Liver (tissue), 9 donors: ENCODE measurements around the gene MKNK1. TPM values are rescaled to one million over a fixed set of nuclear protein-coding genes. Genes with fewer than 3 reads are reported as not detected.

Experiments used
- DNase-seq: peaks from one replicate; pipeline ENCODE4 v3.0.0-alpha.2; 2017; ENCODE audit warnings: low spot score
- H3K27ac ChIP-seq, 2 donors: one replicate each; pipeline ENCODE4 v1.7.0; 2013; ENCODE audit warnings: inconsistent platforms in 2 of 2, low read length in 2 of 2, control low read depth in 1 of 2, low read depth in 1 of 2, mild to moderate bottlenecking in 1 of 2
- H3K27me3 ChIP-seq, 4 donors: one replicate each; pipeline versions ENCODE4 v1.6.1 to v1.7.0; 2013; ENCODE audit warnings: low read length in 3 of 4, inconsistent platforms in 1 of 4, mild to moderate bottlenecking in 1 of 4, moderate library complexity in 1 of 4; ENCODE audit not compliant: control insufficient read depth in 4 of 4, insufficient read depth in 4 of 4
- H3K36me3 ChIP-seq, 4 donors: one replicate each; pipeline versions ENCODE4 v1.6.1 to v1.7.0; 2013; ENCODE audit warnings: low read length in 3 of 4, mild to moderate bottlenecking in 3 of 4, low read depth in 1 of 4, moderate library complexity in 1 of 4; ENCODE audit not compliant: control insufficient read depth in 4 of 4, insufficient read depth in 3 of 4
- H3K4me1 ChIP-seq, 4 donors: one replicate each; pipeline versions ENCODE4 v1.6.1 to v1.7.0; 2013; ENCODE audit warnings: low read length in 3 of 4, mild to moderate bottlenecking in 3 of 4, moderate library complexity in 1 of 4; ENCODE audit not compliant: control insufficient read depth in 4 of 4, insufficient read depth in 4 of 4
- H3K4me3 ChIP-seq, 3 donors: one replicate each; pipeline versions ENCODE4 v1.6.1 to v1.7.0; 2013; ENCODE audit warnings: low read length in 3 of 3, control low read depth in 1 of 3, low read depth in 1 of 3, mild to moderate bottlenecking in 1 of 3
- H3K9ac ChIP-seq, 2 donors: one replicate each; pipeline ENCODE4 v1.7.0; 2013; ENCODE audit warnings: low read length in 2 of 2, mild to moderate bottlenecking in 2 of 2, moderate library complexity in 2 of 2, control low read depth in 1 of 2, low read depth in 1 of 2
- H3K9me3 ChIP-seq, 4 donors: one replicate each; pipeline versions ENCODE4 v1.6.1 to v1.7.0; 2013; ENCODE audit warnings: low read length in 3 of 4; ENCODE audit not compliant: control insufficient read depth in 4 of 4
- ATF3 ChIP-seq: IDR thresholded peaks from 2 replicates; pipeline ENCODE4 v1.6.1; 2016; ENCODE audit warnings: antibody characterized with exemption
- EGR1 ChIP-seq, 2 donors: IDR thresholded peaks; 2 replicates each; pipeline ENCODE4 v1.6.1; 2016 to 2018; ENCODE audit warnings: antibody characterized with exemption in 2 of 2, low read depth in 2 of 2
- FOXA1 ChIP-seq: IDR thresholded peaks from 2 replicates; pipeline ENCODE4 v1.6.1; 2016; ENCODE audit warnings: antibody characterized with exemption
- FOXA2 ChIP-seq: IDR thresholded peaks from 2 replicates; pipeline ENCODE4 v1.6.1; 2016; ENCODE audit warnings: antibody characterized with exemption
- GABPA ChIP-seq, 2 donors: IDR thresholded peaks in 1 of 2; conservative IDR thresholded peaks in 1 of 2; 2 replicates each; pipeline ENCODE4 v1.6.1; 2016; ENCODE audit warnings: antibody characterized with exemption in 2 of 2, mild to moderate bottlenecking in 1 of 2, moderate library complexity in 1 of 2
- HNF4A ChIP-seq, 2 donors: conservative IDR thresholded peaks; 2 replicates each; pipeline ENCODE4 v1.6.1; 2016; ENCODE audit warnings: antibody characterized with exemption in 2 of 2, mild to moderate bottlenecking in 2 of 2
- HNF4G ChIP-seq: IDR thresholded peaks from 2 replicates; pipeline ENCODE4 v1.6.1; 2016; ENCODE audit warnings: antibody characterized with exemption
- JUND ChIP-seq, 2 donors: IDR thresholded peaks; 2 replicates each; pipeline ENCODE4 v1.6.1; 2016; ENCODE audit warnings: antibody characterized with exemption in 2 of 2
- NR2F2 ChIP-seq: IDR thresholded peaks from 2 replicates; pipeline ENCODE4 v1.6.1; 2016; ENCODE audit warnings: antibody characterized with exemption
- RAD21 ChIP-seq, 2 donors: IDR thresholded peaks; 2 replicates each; pipeline ENCODE4 v1.6.1; 2016; ENCODE audit warnings: antibody characterized with exemption in 2 of 2, mild to moderate bottlenecking in 2 of 2
- RXRA ChIP-seq, 2 donors: IDR thresholded peaks; 2 replicates each; pipeline ENCODE4 v1.6.1; 2017 to 2018; ENCODE audit warnings: antibody characterized with exemption in 2 of 2, mild to moderate bottlenecking in 1 of 2
- SP1 ChIP-seq: IDR thresholded peaks from 2 replicates; pipeline ENCODE4 v1.6.1; 2018; ENCODE audit warnings: antibody characterized with exemption, mild to moderate bottlenecking
- TAF1 ChIP-seq: conservative IDR thresholded peaks from 2 replicates; pipeline ENCODE4 v1.6.1; 2016; ENCODE audit warnings: antibody characterized with exemption, mild to moderate bottlenecking
- YY1 ChIP-seq: IDR thresholded peaks from 2 replicates; pipeline ENCODE4 v1.6.1; 2016; ENCODE audit warnings: antibody characterized with exemption, mild to moderate bottlenecking
- WGBS: extraction: QIAGEN DNeasy Blood & Tissue Kit; methylation state at CpG from one replicate; pipeline ENCODE4 v1.1.7; 2013; 5-methylcytosine and 5-hydroxymethylcytosine counted together
- polyA plus RNA-seq, 2 donors: library from polyadenylated mRNA; stranded (reverse) in 1 of 2; unstranded in 1 of 2; fragments of 200-250 nt in 1 of 2; fragments of >200 nt in 1 of 2; fragmentation: Nextera tagmentation in 1 of 2; extraction: Ambion mirVana in 1 of 2; gene quantifications; one replicate each; pipeline versions ENCODE4 v1.2.1 to v1.2.3, GENCODE V29; 2013 to 2015
- total RNA-seq, 2 donors: library from RNA; depleted of rRNA; stranded (reverse); fragments of >200 nt; gene quantifications; one replicate each; pipeline ENCODE4 v1.2.3, GENCODE V29; 2014
- TF ChIP-seq, protein P1 (sequence below): IDR thresholded peaks from 2 replicates; pipeline ENCODE4 v1.6.1; 2016; ENCODE audit warnings: antibody characterized with exemption
- TF ChIP-seq, protein P2 (sequence below): fragments of 150-350 bp; IDR thresholded peaks from 2 replicates; pipeline ENCODE4 v1.5.1; 2017; ENCODE audit warnings: improper control_type of control experiment, low read depth, low read length; ENCODE audit not compliant: missing input control
- TF ChIP-seq, protein P3 (sequence below): IDR thresholded peaks from 2 replicates; pipeline ENCODE4 v1.6.1; 2016; ENCODE audit warnings: antibody characterized with exemption
- donor health status: healthy.
- donor health status: healthy.
- donor health status: healthy.
- donor health status: healthy.
- donor health status: healthy.

Gene MKNK1
- total and polyA plus RNA-seq, 4 donors, result 10.2 to 30.8 (median 18.3) TPM

DNA sequence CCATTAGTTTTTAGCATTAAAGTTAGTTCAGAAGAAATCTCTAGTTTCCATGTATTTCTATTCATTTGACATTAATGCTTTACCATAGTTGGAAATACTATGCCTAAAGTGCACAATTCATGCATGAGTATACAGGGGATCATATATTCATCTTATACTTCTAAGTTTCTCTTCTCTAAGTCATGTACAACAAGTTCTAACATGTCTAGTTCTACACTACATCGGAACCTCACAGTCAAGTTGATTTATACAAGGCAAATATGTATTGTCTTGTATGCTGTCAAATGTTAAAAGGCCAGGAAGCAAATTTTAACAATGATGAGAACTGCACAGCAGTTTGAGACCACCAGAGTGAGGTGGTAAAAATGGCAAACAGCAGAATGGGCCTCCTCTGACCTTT is 35.5 kb upstream of the MKNK1 start:
- H3K4me1 ChIP-seq, result peaks cover 0 to 7% (median 2%) of the 10 kb centered on the region in 4 donors
- TF ChIP-seq RXRA (IDR thresholded peaks at IDR 0.05), result no peak
- TF ChIP-seq TAF1, result no peak
- TF ChIP-seq NR2F2, result no peak
- TF ChIP-seq EGR1 (IDR thresholded peaks at IDR 0.05; ENCODE audit: low read depth in 2 of 2), result no peak
- no peaks in the 10 kb centered on the region for H3K27me3 ChIP-seq
- H3K9me3 ChIP-seq, result no peaks in the 10 kb centered on the region
- no peak for DNase-seq
- H3K27ac ChIP-seq, result no peak overlapping the region
- WGBS, result 90% methylated on average over 1 of the region's 1 CpG
- no peak overlapping the region for H3K4me3 ChIP-seq
- H3K36me3 ChIP-seq, result peaks cover 0 to 21% (median 16%) of the 10 kb centered on the region in 4 donors
- no peak overlapping the region for H3K9ac ChIP-seq

DNA sequence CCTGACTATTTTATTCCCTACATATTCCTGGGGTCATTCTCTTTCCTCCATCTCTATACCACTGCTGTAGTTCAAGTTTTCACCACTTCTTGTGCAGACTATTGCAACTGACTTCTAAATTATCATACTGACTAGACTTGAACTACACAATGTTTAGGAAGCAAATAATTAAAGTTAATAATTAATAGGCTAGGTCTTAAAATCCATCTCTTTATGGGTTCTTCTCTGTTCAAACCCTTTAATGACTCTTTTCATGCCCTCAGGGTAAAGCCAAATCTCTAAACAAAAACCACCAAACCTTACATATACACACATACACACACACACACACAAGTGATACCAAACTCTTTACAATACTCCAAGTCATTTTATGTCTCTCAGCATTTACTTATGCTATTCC is 34.9 kb upstream of the MKNK1 start:
- no peak overlapping the region for H3K27ac ChIP-seq
- H3K27me3 ChIP-seq, result no peaks in the 10 kb centered on the region
- DNase-seq, result no peak
- H3K4me1 ChIP-seq, result peaks cover 0 to 7% (median 2%) of the 10 kb centered on the region in 4 donors
- no peaks in the 10 kb centered on the region for H3K9me3 ChIP-seq
- no peak overlapping the region for H3K9ac ChIP-seq
- H3K36me3 ChIP-seq, result peaks cover 0 to 27% (median 18%) of the 10 kb centered on the region in 4 donors
- H3K4me3 ChIP-seq, result no peak overlapping the region
- TF ChIP-seq FOXA2 (no peak), HNF4G (no peak), RAD21 (IDR thresholded peaks at IDR 0.05) (no peak), FOXA1 (no peak), EGR1 (IDR thresholded peaks at IDR 0.05; ENCODE audit: low read depth in 2 of 2) (no peak), SP1 (no peak), TAF1 (no peak), HNF4A (conservative IDR thresholded peaks at IDR 0.05) (no peak), NR2F2 (no peak), GABPA (IDR thresholded peaks at IDR 0.05 in 1 of 2, conservative IDR thresholded peaks at IDR 0.05 in 1 of 2) (no peak), YY1 (no peak), JUND (IDR thresholded peaks at IDR 0.05) (no peak), ATF3 (no peak)
- TF ChIP-seq, protein P1, sequence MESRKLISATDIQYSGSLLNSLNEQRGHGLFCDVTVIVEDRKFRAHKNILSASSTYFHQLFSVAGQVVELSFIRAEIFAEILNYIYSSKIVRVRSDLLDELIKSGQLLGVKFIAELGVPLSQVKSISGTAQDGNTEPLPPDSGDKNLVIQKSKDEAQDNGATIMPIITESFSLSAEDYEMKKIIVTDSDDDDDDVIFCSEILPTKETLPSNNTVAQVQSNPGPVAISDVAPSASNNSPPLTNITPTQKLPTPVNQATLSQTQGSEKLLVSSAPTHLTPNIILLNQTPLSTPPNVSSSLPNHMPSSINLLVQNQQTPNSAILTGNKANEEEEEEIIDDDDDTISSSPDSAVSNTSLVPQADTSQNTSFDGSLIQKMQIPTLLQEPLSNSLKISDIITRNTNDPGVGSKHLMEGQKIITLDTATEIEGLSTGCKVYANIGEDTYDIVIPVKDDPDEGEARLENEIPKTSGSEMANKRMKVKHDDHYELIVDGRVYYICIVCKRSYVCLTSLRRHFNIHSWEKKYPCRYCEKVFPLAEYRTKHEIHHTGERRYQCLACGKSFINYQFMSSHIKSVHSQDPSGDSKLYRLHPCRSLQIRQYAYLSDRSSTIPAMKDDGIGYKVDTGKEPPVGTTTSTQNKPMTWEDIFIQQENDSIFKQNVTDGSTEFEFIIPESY, result no peak
- TF ChIP-seq, protein P2, sequence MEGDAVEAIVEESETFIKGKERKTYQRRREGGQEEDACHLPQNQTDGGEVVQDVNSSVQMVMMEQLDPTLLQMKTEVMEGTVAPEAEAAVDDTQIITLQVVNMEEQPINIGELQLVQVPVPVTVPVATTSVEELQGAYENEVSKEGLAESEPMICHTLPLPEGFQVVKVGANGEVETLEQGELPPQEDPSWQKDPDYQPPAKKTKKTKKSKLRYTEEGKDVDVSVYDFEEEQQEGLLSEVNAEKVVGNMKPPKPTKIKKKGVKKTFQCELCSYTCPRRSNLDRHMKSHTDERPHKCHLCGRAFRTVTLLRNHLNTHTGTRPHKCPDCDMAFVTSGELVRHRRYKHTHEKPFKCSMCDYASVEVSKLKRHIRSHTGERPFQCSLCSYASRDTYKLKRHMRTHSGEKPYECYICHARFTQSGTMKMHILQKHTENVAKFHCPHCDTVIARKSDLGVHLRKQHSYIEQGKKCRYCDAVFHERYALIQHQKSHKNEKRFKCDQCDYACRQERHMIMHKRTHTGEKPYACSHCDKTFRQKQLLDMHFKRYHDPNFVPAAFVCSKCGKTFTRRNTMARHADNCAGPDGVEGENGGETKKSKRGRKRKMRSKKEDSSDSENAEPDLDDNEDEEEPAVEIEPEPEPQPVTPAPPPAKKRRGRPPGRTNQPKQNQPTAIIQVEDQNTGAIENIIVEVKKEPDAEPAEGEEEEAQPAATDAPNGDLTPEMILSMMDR, result no peak
- TF ChIP-seq, protein P3, sequence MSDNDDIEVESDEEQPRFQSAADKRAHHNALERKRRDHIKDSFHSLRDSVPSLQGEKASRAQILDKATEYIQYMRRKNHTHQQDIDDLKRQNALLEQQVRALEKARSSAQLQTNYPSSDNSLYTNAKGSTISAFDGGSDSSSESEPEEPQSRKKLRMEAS, result no peak
